HepG2 (cell line): ENCODE results near the gene FAM20C. TPM values are rescaled to one million over a fixed set of nuclear protein-coding genes. Genes with fewer than 3 reads are reported as not detected.

Source experiments
- ATAC-seq: fragments of 200-7000 bp; cut with Tn5 transposase; 3 replicates; pipeline ENCODE4 v1.9.1; 2020; ENCODE audit warnings: mild to moderate bottlenecking, moderate library complexity
- BruUV-seq: library from RNA; stranded (reverse); fragments of 400-500 nt; replicated peaks from 2 replicates; lab custom pipeline; 2021; lab: Mats Ljungman, UMichigan
- CTCF ChIA-PET: fragments of 300-600 bp; formaldehyde crosslinking; extraction: SDS; loops from one replicate; lab custom pipeline; 2021; ENCODE audit warnings: low total read pairs, inconsistent platforms, low intra/inter-chr PET ratio; lab: Yijun Ruan, JAX
- POLR2A ChIA-PET: fragments of 350-600 bp; sonication (Branson Sonifier 250); formaldehyde crosslinking; loops from one replicate; lab custom pipeline; 2020; ENCODE audit warnings: antibody characterized with exemption, inconsistent platforms; lab: Yijun Ruan, JAX
- DNase-seq: peaks from one replicate; pipeline ENCODE4 v3.0.0-alpha.2; 2015; ENCODE audit warnings: low spot score
- FAIRE-seq: peaks from 3 replicates; lab custom pipeline; 2011; peaks lifted over from hg19 to GRCh38; lab: Jason Lieb, UNC
- H2AFZ ChIP-seq: one replicate; pipeline ENCODE4 v1.6.1; 2011; ENCODE audit warnings: low read length, inconsistent platforms
- H3K27ac ChIP-seq: fragments of 300-600 bp; 3 replicates; pipeline ENCODE4 v1.8.0; 2011; ENCODE audit warnings: mixed run types, mild to moderate bottlenecking, mixed read lengths, low read length, inconsistent platforms; ENCODE audit not compliant: insufficient read depth; ENCODE audit errors: extremely low read length
- H3K27me3 ChIP-seq, 2 experiments: fragments of 200-600 bp in 1 of 2; 2 replicates in 1 of 2; 3 replicates in 1 of 2; pipeline versions ENCODE4 v1.6.0 to v1.8.0; 2011; ENCODE audit warnings: low read length in 2 of 2, mild to moderate bottlenecking in 2 of 2, moderate library complexity in 2 of 2, inconsistent platforms in 1 of 2; ENCODE audit not compliant: insufficient read depth in 2 of 2, control insufficient read depth in 1 of 2
- H3K36me3 ChIP-seq, 2 experiments: fragments of 200-600 bp in 1 of 2; replicated peaks in 1 of 2; 2 replicates in 1 of 2; 3 replicates in 1 of 2; pipeline versions ENCODE4 v1.5.1 to v1.8.0; 2011; ENCODE audit warnings: low read length in 2 of 2, inconsistent platforms in 1 of 2; ENCODE audit not compliant: insufficient read depth in 2 of 2, control insufficient read depth in 1 of 2
- H3K4me1 ChIP-seq: 2 replicates; pipeline ENCODE4 v1.5.1; 2012; ENCODE audit warnings: low read length, inconsistent platforms; ENCODE audit not compliant: insufficient read depth
- H3K4me2 ChIP-seq: 2 replicates; pipeline ENCODE4 v1.6.0; 2011; ENCODE audit warnings: low read depth, low read length, inconsistent platforms
- H3K4me3 ChIP-seq, 3 experiments: fragments of 200-600 bp in 1 of 3; sonication (generic), shearing (Covaris generic) in 1 of 3; replicated peaks in 1 of 3; 2 replicates each; pipeline ENCODE4 v1.5.1; 2011 to 2016; ENCODE audit warnings: low read length in 3 of 3, inconsistent platforms in 2 of 3, low read depth in 2 of 3, mild to moderate bottlenecking in 2 of 3, control low read depth in 1 of 3, mixed read lengths in 1 of 3; ENCODE audit not compliant: insufficient read depth in 1 of 3
- H3K79me2 ChIP-seq: one replicate; pipeline ENCODE4 v1.6.1; 2011; ENCODE audit warnings: low read length, inconsistent platforms; ENCODE audit not compliant: insufficient read depth
- H3K9ac ChIP-seq: 2 replicates; pipeline ENCODE4 v1.6.0; 2011; ENCODE audit warnings: mild to moderate bottlenecking, low read depth, low read length, inconsistent platforms; ENCODE audit not compliant: insufficient read depth
- H3K9me3 ChIP-seq: 2 replicates; pipeline ENCODE4 v1.5.1; 2012; ENCODE audit warnings: mild to moderate bottlenecking, low read length
- H4K20me1 ChIP-seq: 2 replicates; pipeline ENCODE4 v1.6.0; 2011; ENCODE audit warnings: inconsistent platforms, mild to moderate bottlenecking, low read length, moderate library complexity; ENCODE audit not compliant: insufficient read depth
- ARNT ChIP-seq: fragments of 450-650 bp; IDR thresholded peaks from 2 replicates; pipeline ENCODE4 v1.6.1; 2017
- BCL6 ChIP-seq: IDR thresholded peaks from 2 replicates; pipeline ENCODE4 v1.6.1; 2016; ENCODE audit warnings: missing genetic modification reagents, missing compliant biosample characterization
- CCAR2 ChIP-seq: fragments of 200-400 bp; formaldehyde crosslinking; optimal IDR thresholded peaks from 2 replicates; pipeline ENCODE3; 2018; ENCODE audit warnings: low read depth, mild to moderate bottlenecking, low read length, moderate library complexity
- CREB1 ChIP-seq, 2 experiments: fragments of 450-650 bp in 1 of 2; IDR thresholded peaks; 2 replicates each; pipeline ENCODE4 v1.6.1; 2016 to 2017; ENCODE audit warnings: control low read depth in 1 of 2, mild to moderate bottlenecking in 1 of 2, missing compliant biosample characterization in 1 of 2, missing genetic modification characterization in 1 of 2
- E2F1 ChIP-seq: sonication (generic); formaldehyde crosslinking; IDR thresholded peaks from 2 replicates; pipeline ENCODE4 v1.5.0; 2020; ENCODE audit warnings: missing genetic modification reagents
- HNRNPL ChIP-seq: fragments of 200-400 bp; formaldehyde crosslinking; IDR thresholded peaks from 2 replicates; pipeline ENCODE4 v1.6.1; 2017; ENCODE audit warnings: mild to moderate bottlenecking, low read depth, low read length
- HNRNPUL1 ChIP-seq: fragments of 200-400 bp; formaldehyde crosslinking; IDR thresholded peaks from 2 replicates; pipeline ENCODE4 v1.6.1; 2017; ENCODE audit warnings: low read depth, mild to moderate bottlenecking, low read length, moderate library complexity
- KDM4B ChIP-seq: sonication (generic); formaldehyde crosslinking; IDR thresholded peaks from 2 replicates; pipeline ENCODE4 v1.4.0; 2020; ENCODE audit warnings: missing genetic modification reagents
- MIXL1 ChIP-seq: IDR thresholded peaks from 2 replicates; pipeline ENCODE4 v1.6.1; 2016
- MTF2 ChIP-seq: sonication (generic); formaldehyde crosslinking; IDR thresholded peaks from 2 replicates; pipeline ENCODE4 v1.5.0; 2020; ENCODE audit warnings: missing genetic modification reagents, borderline replicate concordance
- RBM22 ChIP-seq: fragments of 200-400 bp; formaldehyde crosslinking; optimal IDR thresholded peaks from 2 replicates; pipeline ENCODE3; 2017; ENCODE audit warnings: mild to moderate bottlenecking, low read length, moderate library complexity
- ZKSCAN5 ChIP-seq: sonication (generic); formaldehyde crosslinking; IDR thresholded peaks from 2 replicates; pipeline ENCODE4 v1.5.1; 2020; ENCODE audit warnings: mild to moderate bottlenecking, missing genetic modification reagents
- ZNF33A ChIP-seq: sonication (generic); formaldehyde crosslinking; IDR thresholded peaks from 2 replicates; pipeline ENCODE4 v1.5.1; 2020; ENCODE audit warnings: missing genetic modification reagents, mild to moderate bottlenecking, moderate library complexity, borderline replicate concordance
- ZNF33B ChIP-seq: sonication (generic); formaldehyde crosslinking; IDR thresholded peaks from 2 replicates; pipeline ENCODE4 v1.5.1; 2020; ENCODE audit warnings: mild to moderate bottlenecking, missing genetic modification reagents
- ZNF589 ChIP-seq: sonication (generic); formaldehyde crosslinking; conservative IDR thresholded peaks from 2 replicates; pipeline ENCODE4 v1.8.0; 2022; ENCODE audit warnings: mild to moderate bottlenecking, moderate library complexity, missing genetic modification reagents
- WGBS: methylation state at CpG from one replicate; pipeline ENCODE4 v1.1.6; 2017; ENCODE audit warnings: low lambda C conversion rate; 5-methylcytosine and 5-hydroxymethylcytosine counted together
- in situ Hi-C: cut with HindIII; loops from 2 replicates; pipeline ENCODE4 v1.10.0; 2017; ENCODE audit warnings: low pct_unique_long_range_greater_than_20kb; ENCODE audit not compliant: extremely low pct_ligation_motif_present
- intact Hi-C: fragments of 100-400 bp; cut with micrococcal nuclease; formaldehyde crosslinking; loops from one replicate; pipeline ENCODE4 v1.10.0; 2022; ENCODE audit not compliant: unreplicated experiment
- polyA plus RNA-seq, 8 experiments: library from polyadenylated mRNA; depleted of rRNA in 3 of 8; stranded (reverse) in 7 of 8; unstranded in 1 of 8; fragments of >200 nt; fragmentation: Illumina TruSeq in 4 of 8; extraction: Trizol in 4 of 8; gene quantifications; 2 replicates each; pipeline versions ENCODE4 v1.2.1 to v1.2.3, GENCODE V29; 2011 to 2016; ENCODE audit warnings: low read depth in 4 of 8, missing spikeins in 1 of 8, mixed read lengths in 1 of 8; ENCODE audit not compliant: insufficient read depth in 1 of 8
- total RNA-seq, 5 experiments: library from RNA; depleted of rRNA; stranded (reverse); fragments of >200 nt; fragmentation: Illumina TruSeq; extraction: Trizol; gene quantifications; 2 replicates each; pipeline ENCODE4 v1.2.3, GENCODE V29; 2016; ENCODE audit warnings: low read depth in 1 of 5
- TF ChIP-seq, protein P1 (sequence below): sonication (generic); formaldehyde crosslinking; IDR thresholded peaks from 2 replicates; pipeline ENCODE4 v1.4.0; 2020; ENCODE audit warnings: missing genetic modification reagents, mild to moderate bottlenecking, borderline replicate concordance

FAM20C gene
- total and polyA plus RNA-seq, 2 of the 13 experiments (the other 11 are each of a cell fraction or from before 2014, with no cell fraction given), result 11.9 to 19.9 TPM

DNA sequence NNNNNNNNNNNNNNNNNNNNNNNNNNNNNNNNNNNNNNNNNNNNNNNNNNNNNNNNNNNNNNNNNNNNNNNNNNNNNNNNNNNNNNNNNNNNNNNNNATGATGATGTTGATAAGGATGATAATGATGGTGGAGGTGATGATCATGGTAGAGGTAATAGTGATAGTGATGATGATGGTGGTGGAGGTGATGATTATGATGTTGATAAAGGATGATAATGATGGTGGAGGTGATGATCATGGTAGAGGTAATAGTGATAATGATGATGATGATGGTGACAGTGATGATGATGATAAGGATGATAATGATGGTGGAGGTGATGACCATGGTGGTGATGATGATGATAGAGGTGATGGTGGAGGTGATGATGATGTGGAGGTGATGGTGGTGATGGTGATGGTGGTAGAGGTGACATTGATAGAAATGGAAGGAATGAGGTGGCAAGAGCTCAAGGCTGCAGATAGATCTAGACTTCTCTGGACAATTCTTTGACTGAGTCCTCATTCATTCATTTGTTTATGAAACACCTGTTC, 47.8 kb downstream of the FAM20C start:
- no peak for FAIRE-seq
- no peak overlapping the region for H3K9ac ChIP-seq
- in situ Hi-C loops, result no loop called here
- DNase-seq, result no peak
- peaks cover 6 to 27% of the 10 kb centered on the region in 2 experiments; a peak in 4 of 5 replicates for H3K36me3 ChIP-seq
- no peak overlapping the region for H3K27ac ChIP-seq
- no TSS peak for BruUV-seq
- no peak overlapping the region for H3K4me3 ChIP-seq
- TF ChIP-seq HNRNPL, result no peak
- TF ChIP-seq ZKSCAN5, result peak; percentile 83; the same call in 1 of the 2 replicates
- peak; percentile 90 for TF ChIP-seq CREB1 (IDR thresholded peaks at IDR 0.05)
- no peak for TF ChIP-seq CREB1 (CRISPR knock-in tag; IDR thresholded peaks at IDR 0.05)
- no peaks in the 10 kb centered on the region for H3K27me3 ChIP-seq
- H2AFZ ChIP-seq, result no peak overlapping the region
- H4K20me1 ChIP-seq, result no peaks in the 10 kb centered on the region
- H3K79me2 ChIP-seq, result peaks cover 10% of the 10 kb centered on the region
- intact Hi-C loops, result no loop called here
- no peak overlapping the region for H3K4me2 ChIP-seq
- no peak for ATAC-seq
- peaks cover 10% of the 10 kb centered on the region for H3K4me1 ChIP-seq
- POLR2A ChIA-PET, result no interaction called here
- CTCF ChIA-PET, result no interaction called here
- H3K9me3 ChIP-seq, result no peaks in the 10 kb centered on the region

DNA sequence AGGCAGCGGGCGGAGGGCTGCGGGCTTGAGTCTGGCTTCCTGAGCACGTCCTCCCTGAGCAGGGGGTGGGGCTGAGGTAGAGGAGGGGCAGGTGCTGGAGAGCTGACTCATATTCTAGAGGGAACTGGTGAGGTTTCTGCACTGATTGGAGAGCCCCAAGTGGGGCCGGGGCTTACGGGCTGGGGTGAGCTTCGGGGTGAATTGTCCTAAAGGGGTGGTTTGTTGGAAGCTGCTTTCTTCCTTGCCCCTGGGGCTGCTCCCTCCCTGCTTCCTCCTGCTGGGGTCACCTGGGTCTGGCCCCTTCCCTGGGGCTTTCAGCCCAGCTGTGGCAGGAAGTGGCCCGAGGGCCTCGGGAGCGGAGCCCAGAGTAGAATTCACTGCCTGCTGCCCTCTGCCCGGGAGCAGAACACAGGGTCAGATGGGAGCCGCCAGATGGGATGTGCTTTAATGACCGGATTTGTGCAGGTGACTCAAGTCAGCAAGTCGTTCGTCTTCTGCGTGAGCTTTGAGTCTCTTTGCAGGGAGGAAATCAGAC, 48.6 kb downstream of the FAM20C start:
- Histone ChIP-seq H3K4me2 (no peak overlapping the region), H3K9ac (no peak overlapping the region), H3K36me3 (peaks cover 8 to 34% of the 10 kb centered on the region in 2 experiments; a peak in 4 of 5 replicates), H3K27ac (no peak overlapping the region), H3K9me3 (no peaks in the 10 kb centered on the region), H3K79me2 (peaks cover 10% of the 10 kb centered on the region), H3K27me3 (no peaks in the 10 kb centered on the region), H4K20me1 (no peaks in the 10 kb centered on the region), H2AFZ (no peak overlapping the region), H3K4me3 (no peak overlapping the region), H3K4me1 (peaks cover 2% of the 10 kb centered on the region)
- 90% methylated on average over 10 of the region's 16 CpGs for WGBS
- intact Hi-C loops, result no loop called here
- FAIRE-seq (no peak), ATAC-seq (no peak; the same call in 2 of the 3 replicates), DNase-seq (no peak)
- in situ Hi-C loops, result no loop called here
- ChIA-PET POLR2A (no interaction called here), CTCF (no interaction called here)
- BruUV-seq, result no TSS peak
- TF ChIP-seq ZNF33A (CRISPR knock-in tag) (no peak), CCAR2 (no peak), E2F1 (CRISPR knock-in tag) (no peak), KDM4B (CRISPR knock-in tag) (no peak), MTF2 (CRISPR knock-in tag) (no peak), ZNF589 (no peak), MIXL1 (CRISPR knock-in tag) (no peak), RBM22 (no peak), BCL6 (no peak), ZNF33B (CRISPR knock-in tag) (no peak), ARNT (no peak), HNRNPUL1 (no peak)
- TF ChIP-seq, protein P1, sequence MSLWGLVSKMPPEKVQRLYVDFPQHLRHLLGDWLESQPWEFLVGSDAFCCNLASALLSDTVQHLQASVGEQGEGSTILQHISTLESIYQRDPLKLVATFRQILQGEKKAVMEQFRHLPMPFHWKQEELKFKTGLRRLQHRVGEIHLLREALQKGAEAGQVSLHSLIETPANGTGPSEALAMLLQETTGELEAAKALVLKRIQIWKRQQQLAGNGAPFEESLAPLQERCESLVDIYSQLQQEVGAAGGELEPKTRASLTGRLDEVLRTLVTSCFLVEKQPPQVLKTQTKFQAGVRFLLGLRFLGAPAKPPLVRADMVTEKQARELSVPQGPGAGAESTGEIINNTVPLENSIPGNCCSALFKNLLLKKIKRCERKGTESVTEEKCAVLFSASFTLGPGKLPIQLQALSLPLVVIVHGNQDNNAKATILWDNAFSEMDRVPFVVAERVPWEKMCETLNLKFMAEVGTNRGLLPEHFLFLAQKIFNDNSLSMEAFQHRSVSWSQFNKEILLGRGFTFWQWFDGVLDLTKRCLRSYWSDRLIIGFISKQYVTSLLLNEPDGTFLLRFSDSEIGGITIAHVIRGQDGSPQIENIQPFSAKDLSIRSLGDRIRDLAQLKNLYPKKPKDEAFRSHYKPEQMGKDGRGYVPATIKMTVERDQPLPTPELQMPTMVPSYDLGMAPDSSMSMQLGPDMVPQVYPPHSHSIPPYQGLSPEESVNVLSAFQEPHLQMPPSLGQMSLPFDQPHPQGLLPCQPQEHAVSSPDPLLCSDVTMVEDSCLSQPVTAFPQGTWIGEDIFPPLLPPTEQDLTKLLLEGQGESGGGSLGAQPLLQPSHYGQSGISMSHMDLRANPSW (CRISPR knock-in tag), result no peak
